GM12873 (cell line): Measurements from ENCODE around the gene PPP2CA.

Experiments
- TF ChIP-seq, protein P1 (sequence below): IDR thresholded peaks from 2 replicates; pipeline ENCODE4 v1.5.1; 2012; ENCODE audit warnings: low read depth, mild to moderate bottlenecking, moderate library complexity, low read length, control low read depth; ENCODE audit not compliant: insufficient read depth; ENCODE audit errors: missing control alignments

The PPP2CA gene

DNA sequence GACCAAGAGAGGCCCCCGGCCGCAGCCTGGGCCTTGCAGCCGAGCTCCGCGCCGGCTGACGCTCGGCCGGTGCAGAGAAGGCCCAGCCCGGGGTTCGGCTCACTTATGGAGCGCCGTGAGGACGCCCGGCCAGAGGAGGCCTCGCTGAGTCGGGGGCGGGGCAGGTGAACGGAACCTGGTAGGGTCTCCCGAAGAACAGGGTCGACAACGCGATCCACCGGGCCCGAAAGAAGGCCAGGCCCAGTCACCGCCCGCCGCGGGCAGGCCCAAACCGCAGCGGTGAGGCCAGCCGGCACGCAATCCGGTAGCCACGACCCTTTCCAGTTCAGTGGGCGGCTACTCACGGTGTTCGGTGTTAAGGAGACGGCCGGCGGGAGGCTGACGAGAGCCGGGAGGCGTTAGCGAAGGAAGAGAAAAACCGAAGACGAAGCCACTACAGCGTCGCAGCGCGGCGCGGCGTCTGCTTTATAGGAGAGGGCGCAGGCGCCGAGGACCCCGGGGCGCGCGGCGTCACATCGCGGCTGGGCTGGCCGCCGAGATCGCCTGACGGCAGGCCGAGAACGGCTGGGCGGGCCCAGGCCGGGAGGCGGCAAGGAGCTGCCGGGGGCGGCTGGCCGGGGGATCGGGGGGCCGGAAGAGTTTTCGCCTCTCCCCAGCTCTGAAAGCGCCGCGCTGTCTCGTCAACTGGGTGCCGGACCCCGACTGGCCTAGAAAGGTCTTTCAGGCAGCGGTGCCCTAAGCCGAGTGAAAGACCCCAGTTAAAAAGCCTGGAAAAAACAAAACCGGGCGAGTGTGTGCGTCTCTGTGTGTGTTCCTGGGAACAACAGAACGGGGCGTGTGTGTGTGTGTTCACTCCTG is 49.1 kb downstream of the PPP2CA start, which contains the start of gene SKP1:
Gene SKP1, minus strand, starts transcription at position 440 of the 858 bp plus-strand sequence. CDS start 2,928 bp downstream, outside the sequence.
- TF ChIP-seq, protein P1, sequence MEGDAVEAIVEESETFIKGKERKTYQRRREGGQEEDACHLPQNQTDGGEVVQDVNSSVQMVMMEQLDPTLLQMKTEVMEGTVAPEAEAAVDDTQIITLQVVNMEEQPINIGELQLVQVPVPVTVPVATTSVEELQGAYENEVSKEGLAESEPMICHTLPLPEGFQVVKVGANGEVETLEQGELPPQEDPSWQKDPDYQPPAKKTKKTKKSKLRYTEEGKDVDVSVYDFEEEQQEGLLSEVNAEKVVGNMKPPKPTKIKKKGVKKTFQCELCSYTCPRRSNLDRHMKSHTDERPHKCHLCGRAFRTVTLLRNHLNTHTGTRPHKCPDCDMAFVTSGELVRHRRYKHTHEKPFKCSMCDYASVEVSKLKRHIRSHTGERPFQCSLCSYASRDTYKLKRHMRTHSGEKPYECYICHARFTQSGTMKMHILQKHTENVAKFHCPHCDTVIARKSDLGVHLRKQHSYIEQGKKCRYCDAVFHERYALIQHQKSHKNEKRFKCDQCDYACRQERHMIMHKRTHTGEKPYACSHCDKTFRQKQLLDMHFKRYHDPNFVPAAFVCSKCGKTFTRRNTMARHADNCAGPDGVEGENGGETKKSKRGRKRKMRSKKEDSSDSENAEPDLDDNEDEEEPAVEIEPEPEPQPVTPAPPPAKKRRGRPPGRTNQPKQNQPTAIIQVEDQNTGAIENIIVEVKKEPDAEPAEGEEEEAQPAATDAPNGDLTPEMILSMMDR: no peak

DNA sequence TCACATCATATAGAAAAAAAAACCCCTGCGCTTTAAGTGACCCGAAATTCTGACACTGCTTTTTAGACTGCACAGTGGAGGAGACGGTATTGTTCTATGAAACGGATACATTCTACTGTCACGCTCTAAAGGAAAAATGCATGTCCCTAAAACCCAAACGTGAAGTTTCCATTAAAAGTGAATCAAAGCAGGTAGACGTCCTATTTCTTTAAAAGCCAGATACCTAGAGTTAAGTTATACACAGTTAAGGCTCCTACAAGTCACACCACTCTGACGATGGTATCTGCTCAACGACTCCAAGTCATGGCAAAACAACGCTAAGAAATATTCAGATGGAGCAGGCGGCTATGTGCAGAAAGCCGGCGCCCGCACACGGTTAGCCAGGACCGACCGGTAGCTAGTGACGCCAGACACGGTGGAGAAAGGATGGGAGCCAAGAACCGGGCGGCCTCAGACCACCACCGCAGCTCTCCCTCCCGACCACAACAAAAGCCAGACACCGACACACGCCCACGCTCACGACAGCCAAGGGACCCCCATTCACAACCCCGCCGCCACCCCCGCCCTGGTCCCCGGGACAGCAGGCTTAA is 49.9 kb downstream of the PPP2CA start:
- TF ChIP-seq, protein P1: no peak

DNA sequence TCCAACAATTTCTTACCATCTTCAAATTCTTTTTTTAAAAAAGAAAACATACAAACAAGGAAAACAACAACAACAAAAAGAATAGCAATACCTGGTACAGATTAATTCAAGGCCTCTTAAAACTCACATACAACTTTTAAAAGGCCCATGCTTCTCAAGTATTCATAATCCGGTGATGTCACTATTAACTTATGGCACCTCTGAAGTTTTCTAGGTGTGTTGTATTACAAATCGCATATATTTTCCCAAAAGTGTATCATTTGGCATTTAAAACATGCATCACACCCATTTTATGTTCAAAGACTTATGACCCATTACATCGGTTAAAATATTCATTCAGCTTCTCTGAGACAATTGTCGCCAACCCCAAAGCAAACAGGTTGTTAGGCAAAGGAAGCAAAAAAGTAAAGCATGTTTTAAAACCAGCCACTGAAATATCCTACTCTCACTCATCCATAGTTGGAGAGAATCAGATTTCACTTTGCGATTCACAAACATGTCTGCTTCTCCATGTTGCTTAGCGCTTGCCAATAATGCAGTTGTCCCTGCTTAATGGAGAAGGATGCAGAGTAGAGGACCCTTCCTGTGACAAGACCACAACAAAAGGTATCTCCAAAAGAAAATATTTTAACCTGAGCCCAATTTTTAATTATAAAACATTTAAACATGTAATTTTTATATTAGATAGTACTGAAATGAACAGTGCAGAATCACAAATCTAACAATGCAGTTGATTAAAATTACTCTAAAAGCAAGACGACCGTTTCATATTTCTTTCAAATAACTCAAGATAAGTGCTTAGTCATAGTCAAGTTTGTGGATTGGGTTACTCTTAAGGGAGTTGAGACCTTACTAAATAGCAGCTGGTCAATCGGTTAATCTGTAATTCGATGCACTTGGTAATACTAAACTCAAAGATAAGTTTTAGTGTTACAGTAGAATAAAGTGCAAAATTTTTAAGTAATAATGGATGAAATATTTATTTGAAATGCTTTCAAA is 50.7 kb downstream of the PPP2CA start:
- TF ChIP-seq, protein P1: no peak

DNA sequence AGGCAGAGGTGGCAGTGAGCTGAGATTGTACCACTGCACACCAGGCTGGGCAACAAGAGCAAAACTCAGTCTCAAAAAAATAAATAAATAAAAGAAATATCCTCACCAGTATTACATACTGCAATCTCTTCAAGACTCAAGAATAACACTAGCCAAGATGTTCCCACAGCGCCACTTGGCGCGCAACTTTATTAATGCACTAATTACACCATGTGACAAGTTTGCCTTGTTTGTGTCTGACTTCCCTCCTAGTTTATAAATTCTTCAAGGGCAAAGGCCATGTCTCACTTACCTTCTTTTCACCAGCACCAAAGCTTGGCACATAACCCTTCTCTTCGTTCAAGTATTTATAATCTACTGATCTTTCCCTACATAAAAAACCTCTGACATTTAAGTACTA is 53.9 kb downstream of the PPP2CA start:
- TF ChIP-seq, protein P1: no peak

DNA sequence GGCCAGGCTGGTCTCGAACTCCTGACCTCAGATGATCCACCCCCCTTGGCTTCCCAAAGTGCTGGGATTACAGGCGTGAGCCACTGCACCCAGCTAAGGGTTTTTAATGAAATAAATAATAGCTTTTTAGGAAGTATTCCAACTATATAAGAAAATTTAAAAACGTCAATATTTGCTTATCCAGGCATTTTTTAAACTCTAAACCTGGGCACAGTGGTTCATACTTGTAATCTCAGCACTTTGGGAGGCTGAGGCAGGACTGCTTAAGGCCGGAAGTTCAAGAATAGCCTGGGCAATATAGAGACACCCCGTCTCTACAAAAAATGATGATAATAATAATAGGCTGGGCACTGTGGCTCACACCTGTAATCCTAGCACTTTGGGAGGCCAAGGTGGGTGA is 63.3 kb downstream of the PPP2CA start:
- TF ChIP-seq, protein P1: no peak

DNA sequence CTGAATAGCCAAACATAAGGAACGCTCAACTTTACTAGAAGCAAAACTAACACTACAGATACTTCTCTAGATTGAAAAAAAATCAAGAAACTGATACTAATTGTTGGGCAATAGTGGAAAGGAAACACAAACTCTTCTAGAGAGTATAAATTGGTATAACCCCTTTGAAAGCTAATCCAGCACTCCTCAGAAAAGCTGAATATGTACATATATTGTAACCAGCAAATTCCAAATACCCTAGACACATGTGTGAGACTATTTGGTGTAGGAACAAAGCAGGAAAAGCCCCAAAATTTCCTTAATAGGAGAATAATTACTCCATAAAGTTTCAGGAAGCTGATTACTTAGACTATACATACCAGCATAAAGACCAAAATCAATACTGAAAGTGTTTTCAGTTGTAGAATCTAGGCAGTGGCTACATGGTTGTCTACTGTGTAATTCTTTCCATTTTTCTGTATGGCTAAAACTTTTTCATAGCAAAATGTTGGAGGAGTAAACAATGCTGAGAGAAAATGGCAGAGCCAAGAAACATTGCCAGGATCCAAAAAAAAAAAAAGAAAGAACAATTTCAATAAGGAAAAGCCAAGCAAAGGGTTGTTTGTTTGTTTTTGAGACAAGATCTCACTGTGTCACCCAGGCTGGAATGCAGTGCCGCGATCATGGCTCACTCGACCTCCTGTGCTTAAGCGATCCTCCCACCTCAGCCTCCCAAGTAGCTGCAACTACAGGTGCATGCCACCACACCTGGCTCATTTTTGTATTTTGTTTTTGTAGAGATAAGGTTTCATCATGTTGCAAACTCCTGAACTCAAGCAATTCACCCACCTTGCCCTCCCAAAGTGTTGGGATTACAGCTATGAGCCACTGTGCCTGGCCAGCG is 64.1 kb downstream of the PPP2CA start:
- TF ChIP-seq, protein P1: no peak
